Middle frontal gyrus (tissue), 1 donor: ENCODE data around the gene FAM174B.

Experiments used
- DNase-seq: peaks from one replicate; pipeline ENCODE4 v3.0.0-alpha.2; 2015; ENCODE audit warnings: low spot score; ENCODE audit errors: extremely low spot score

FAM174B gene

GRCh38 chr15:92574161-92574560 lies 81.4 kb downstream of the FAM174B start:
- no peak for DNase-seq

DNA sequence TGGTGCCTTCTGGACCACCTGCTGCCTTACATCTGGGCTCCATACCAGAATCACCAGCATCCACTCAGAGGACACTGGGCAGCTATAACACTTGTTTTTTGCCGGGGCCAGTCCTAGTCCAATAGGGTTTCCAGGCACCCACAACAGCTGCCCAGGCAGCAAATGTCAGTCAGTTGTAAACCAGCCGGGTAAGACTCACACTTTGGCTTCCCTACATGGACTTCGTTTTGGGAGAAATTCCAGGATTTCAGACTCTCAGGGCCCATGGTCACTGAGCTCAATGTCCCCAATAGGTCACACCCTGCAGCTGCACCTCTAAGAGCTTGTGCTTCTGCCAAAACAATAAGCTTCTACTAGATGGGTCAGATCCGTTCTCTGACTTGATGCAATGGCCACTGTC lies 83.8 kb downstream of the FAM174B start:
- no peak for DNase-seq

DNA sequence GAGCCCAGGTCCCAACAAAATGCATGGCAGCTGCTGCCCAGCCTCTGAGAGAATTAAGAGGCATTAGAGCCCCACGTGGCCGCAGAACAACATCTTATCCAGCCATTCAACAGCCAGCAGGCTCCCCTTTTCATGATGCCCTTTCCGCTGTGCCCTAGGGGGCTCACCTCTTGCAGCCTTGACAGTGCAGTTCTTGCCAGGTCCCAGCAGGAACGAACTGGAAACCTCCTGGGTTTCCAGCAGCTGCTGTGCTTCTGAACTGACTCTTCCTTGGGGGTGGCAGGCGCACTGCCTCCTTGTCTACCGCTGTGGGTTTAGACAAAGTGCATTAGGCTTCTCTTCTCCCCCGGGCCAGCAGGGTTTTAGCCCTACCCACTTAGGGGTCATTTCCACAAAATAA lies 85.2 kb downstream of the FAM174B start:
- no peak for DNase-seq

DNA sequence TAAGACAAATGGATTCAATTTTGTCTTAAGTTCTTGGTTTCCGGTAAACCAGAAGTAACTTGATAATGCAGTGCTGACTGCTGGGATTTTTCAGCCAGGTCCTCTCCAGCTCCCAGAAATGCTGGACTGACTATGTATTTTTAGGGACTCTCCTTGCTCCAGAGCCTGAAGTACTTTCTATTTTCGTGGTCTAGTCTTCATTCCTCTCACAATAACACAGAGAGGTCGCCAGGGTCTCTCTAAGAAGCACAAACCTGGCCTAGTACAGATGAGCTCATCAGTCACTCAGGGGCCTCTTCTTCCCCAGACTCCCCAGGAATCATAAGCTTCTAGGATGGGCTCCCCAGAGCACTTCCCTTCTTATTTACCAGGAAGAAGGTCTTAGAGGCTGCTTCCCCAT lies 85.8 kb downstream of the FAM174B start:
- no peak for DNase-seq
